Chondrocyte (in vitro differentiated cells): ENCODE results near the gene PKD1. TPM values are rescaled to one million over a fixed set of nuclear protein-coding genes. Genes with fewer than 3 reads are reported as not detected.

Source experiments
- DNase-seq: peaks from one replicate; pipeline ENCODE4 v3.0.0; 2021; ENCODE audit warnings: mixed read lengths, low spot score
- H3K27ac Mint-ChIP-seq: one replicate; pipeline ENCODE4 v1.8.0; 2021; ENCODE audit warnings: mild to moderate bottlenecking, moderate library complexity, mixed read lengths; ENCODE audit not compliant: unreplicated experiment
- H3K27me3 Mint-ChIP-seq: 2 replicates; pipeline ENCODE4 v1.8.0; 2021; ENCODE audit warnings: low read depth, mixed read lengths
- H3K36me3 Mint-ChIP-seq: 2 replicates; pipeline ENCODE4 v1.8.0; 2021; ENCODE audit warnings: low read depth, mixed read lengths
- H3K4me1 Mint-ChIP-seq: 2 replicates; pipeline ENCODE4 v1.8.0; 2021; ENCODE audit warnings: low read depth, mild to moderate bottlenecking, mixed read lengths
- H3K4me3 Mint-ChIP-seq: one replicate; pipeline ENCODE4 v1.8.0; 2021; ENCODE audit warnings: mild to moderate bottlenecking, moderate library complexity, mixed read lengths; ENCODE audit not compliant: unreplicated experiment
- H3K9me3 Mint-ChIP-seq: 2 replicates; pipeline ENCODE4 v1.8.0; 2021; ENCODE audit warnings: low read depth, mixed read lengths
- total RNA-seq: library from RNA; stranded (reverse); gene quantifications from 3 replicates; pipeline ENCODE4 v1.2.1, GENCODE V29; 2021
- TF ChIP-seq, protein P1 (sequence below): fragments of 200-600 bp; sonication (generic); IDR thresholded peaks from 2 replicates; pipeline ENCODE4 v1.5.0; 2021; ENCODE audit warnings: antibody characterized with exemption, mild to moderate bottlenecking, moderate library complexity

Gene PKD1
- total RNA-seq, 1 donor from 2014 or later, result 230 TPM

DNA sequence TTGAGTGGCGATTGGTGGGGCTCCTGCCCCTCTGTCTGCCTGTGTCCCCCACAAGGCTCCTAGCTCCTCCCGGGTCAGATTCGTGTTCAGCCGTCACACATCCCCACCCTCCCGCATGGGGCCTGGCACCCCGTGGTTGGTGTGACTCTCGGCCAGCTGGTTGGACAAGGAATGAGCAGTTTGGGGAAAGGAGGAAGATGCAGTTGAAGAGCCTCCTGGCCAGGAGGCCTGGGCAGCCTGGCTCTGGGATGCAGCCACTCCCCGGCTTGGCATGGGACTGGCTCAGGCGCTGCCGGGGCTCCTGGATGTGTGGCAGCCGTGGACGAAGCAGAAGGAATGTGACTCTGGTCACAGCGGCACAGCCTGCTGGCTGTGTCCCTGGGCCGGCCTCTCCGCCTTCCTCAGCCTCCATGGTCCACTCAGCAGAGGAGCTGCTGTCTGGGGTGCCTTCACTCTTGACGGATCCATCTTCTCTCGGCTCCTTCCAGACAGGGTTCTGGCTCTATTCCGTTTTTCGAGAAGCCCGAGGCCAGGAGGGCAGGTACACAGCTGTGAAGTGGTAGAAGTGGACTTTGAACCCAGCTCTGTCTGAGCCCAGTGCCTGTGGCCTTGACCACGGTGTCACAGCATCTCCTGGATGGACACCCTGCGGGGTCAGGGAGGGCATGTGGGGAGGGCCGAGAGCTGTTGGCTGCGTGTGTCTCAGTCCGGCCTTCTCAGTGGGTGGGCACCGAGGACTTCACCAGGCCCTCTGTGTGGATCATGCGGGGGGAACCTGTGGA lies 22.0 kb upstream of the PKD1 start:
- Mint-ChIP-seq H3K27me3 (no peaks in the 10 kb centered on the region), H3K4me1 (peaks cover 60% of the 10 kb centered on the region), H3K4me3 (peak overlapping the region; percentile 19), H3K27ac (no peak overlapping the region), H3K9me3 (no peaks in the 10 kb centered on the region), H3K36me3 (peaks cover 3% of the 10 kb centered on the region)
- TF ChIP-seq, protein P1, sequence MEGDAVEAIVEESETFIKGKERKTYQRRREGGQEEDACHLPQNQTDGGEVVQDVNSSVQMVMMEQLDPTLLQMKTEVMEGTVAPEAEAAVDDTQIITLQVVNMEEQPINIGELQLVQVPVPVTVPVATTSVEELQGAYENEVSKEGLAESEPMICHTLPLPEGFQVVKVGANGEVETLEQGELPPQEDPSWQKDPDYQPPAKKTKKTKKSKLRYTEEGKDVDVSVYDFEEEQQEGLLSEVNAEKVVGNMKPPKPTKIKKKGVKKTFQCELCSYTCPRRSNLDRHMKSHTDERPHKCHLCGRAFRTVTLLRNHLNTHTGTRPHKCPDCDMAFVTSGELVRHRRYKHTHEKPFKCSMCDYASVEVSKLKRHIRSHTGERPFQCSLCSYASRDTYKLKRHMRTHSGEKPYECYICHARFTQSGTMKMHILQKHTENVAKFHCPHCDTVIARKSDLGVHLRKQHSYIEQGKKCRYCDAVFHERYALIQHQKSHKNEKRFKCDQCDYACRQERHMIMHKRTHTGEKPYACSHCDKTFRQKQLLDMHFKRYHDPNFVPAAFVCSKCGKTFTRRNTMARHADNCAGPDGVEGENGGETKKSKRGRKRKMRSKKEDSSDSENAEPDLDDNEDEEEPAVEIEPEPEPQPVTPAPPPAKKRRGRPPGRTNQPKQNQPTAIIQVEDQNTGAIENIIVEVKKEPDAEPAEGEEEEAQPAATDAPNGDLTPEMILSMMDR, result no peak
- no peak for DNase-seq

DNA sequence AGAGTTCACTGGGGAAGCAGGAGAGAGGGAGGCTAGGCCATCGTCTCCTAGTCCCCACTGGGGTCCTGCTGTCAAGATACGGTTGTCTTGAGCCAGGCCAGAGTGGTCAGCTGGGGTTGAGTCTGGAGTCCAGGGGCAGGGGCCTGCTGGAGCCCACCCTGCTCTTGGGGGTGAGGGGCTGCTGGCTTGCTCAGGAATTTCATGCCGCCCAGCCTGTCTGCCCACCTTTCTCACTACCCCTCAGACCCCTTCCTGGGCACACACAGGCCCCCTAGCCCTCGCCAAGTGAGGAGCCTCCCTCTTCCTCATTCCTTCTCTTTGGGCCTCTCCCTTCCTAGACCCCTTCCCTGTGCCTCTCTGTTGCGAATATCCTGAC lies 21.1 kb upstream of the PKD1 start:
- TF ChIP-seq, protein P1, result no peak
- peak overlapping the region; percentile 91 for H3K4me3 Mint-ChIP-seq

DNA sequence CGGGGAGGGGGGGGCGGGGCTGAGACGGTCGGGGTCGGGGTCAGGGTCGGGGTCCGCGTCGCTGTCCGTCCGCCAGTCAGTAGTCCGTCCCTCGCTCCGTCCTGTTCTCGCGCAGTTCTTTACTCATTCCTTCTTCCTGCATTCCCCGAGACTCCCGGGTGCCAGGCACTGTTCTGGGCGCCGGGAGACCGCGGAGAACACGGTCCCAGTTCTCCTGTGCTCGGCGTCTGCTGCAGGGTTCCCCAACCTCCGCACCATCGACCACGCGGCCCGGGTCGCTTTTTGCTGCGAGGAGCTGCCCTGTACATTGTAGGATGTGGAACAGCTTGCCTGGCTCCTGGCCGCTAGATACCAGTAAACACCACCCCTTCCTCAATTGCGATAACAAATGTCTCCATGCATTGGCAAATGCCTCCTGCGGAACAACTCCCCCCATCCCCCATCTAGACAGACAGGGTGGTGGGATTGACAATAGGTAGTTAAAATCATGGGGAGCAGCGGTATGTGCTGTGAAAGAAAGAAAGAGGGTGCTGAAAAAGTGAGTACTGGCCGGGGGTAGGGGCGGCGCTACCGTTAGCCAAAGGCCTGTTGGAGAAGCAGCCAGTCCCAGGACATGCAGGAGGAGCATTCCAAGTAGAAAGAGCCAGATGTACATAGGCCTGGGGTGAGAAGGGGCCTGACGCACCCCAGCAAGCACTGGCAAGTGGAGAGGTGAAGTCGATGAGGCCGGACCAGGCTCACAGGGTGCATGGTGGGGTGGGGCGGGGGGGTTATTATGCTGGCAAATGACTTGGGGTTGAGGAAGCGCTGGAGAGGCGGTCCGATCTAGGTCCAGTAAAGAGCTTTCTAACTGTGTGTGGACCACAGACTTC lies 20.5 kb upstream of the PKD1 start:
- no peak for DNase-seq
- Mint-ChIP-seq H3K36me3 (peaks cover 3% of the 10 kb centered on the region), H3K4me3 (peak overlapping the region; percentile 91), H3K27ac (peak overlapping the region; percentile 89), H3K4me1 (peaks cover 71% of the 10 kb centered on the region), H3K27me3 (no peaks in the 10 kb centered on the region), H3K9me3 (no peaks in the 10 kb centered on the region)
- TF ChIP-seq, protein P1, result no peak

More for the DNA sequence above, 21.1 kb upstream of the PKD1 start:
- Mint-ChIP-seq H3K9me3 (no peaks in the 10 kb centered on the region), H3K27me3 (no peaks in the 10 kb centered on the region), H3K4me1 (peaks cover 65% of the 10 kb centered on the region), H3K36me3 (peaks cover 3% of the 10 kb centered on the region), H3K27ac (peak overlapping the region; percentile 89)
- no peak for DNase-seq

DNA sequence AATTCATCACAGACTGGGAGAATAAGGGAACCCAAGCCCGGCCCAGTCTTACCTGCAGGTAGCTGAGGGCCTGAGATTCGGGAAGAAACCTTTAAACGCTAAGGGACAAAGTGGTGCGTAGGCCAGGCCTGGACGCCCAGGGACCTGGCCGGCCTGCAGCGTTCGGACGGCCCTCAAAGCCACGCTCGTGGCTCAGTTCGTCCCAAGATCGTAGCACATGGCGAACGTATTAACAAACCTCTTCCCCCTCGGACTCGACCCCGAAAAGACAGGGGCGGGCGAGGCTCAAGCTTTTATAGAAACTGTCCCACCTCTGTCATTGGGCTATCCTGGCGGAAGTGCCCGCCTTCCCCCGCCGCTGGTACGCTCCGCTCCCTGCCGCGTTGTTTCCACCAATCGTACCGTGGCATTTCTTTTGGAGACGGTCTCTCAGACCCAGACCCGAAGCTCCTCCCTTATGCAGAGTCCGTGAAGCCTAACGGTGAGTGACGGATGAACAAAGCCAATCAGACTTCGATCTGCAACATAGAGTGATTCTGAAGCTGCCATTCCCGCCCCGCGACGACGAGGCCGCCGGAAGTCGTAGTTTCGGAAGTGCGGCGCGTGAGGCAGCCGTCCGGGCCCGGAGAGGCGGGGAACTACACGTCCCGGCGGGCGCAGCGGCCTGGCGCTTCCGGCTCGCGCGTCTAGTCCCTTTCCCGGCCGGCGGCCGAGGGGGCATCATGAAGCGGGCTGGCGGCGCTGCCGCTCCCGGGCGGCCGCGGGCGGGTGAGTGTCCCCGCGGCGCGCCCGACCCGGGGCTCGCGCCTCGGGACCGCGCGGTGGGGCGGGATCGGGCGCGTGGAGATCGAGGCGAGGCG lies 19.6 kb upstream of the PKD1 start, which contains the start of gene TRAF7:
TSS of gene TRAF7 (plus strand) at position 692 of the 860 bp plus-strand sequence. CDS start 8,139 bp downstream, outside the sequence.
- DNase-seq, result peak; percentile 99
- H3K27ac Mint-ChIP-seq, result peak within 1 kb of the TSS; percentile 89
- H3K9me3 Mint-ChIP-seq, result no peaks in the 10 kb centered on the region
- no peaks in the 10 kb centered on the region for H3K27me3 Mint-ChIP-seq
- H3K4me3 Mint-ChIP-seq, result peak within 1 kb of the TSS; percentile 91
- peaks cover 3% of the 10 kb centered on the region for H3K36me3 Mint-ChIP-seq
- TF ChIP-seq, protein P1, result no peak
- H3K4me1 Mint-ChIP-seq, result peaks cover 74% of the 10 kb centered on the region
